ENCODE measurements around the gene NRM. TPM values are rescaled to one million over a fixed set of nuclear protein-coding genes. Genes with fewer than 3 reads are reported as not detected.
A peak's percentile ranks its signal among the peaks of the same experiment; 100 is the strongest.

NRM gene
- total RNA-seq, 1 donor from 2014 or later: 12.8 TPM

DNA sequence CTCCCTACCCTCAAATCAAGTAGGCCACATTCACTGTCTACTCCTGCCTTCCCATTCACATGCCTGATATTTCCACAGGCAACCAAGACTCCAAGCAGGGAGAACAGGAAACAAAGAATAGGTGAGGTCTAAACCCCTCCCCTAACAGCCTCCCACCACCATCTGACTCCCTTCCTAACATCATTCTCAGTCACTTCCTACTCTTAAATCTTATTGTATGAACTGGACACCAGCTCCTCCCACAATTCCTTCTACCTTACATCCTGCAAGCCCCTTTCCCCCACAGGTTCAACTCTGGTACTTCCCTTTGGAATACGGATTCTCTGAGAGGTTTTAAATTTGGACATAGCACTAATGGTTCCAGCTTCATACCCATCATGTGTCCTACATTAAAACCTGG is 44.8 kb downstream of the NRM start:
- H3K9me3 Mint-ChIP-seq (ENCODE audit: unreplicated experiment): no peaks in the 10 kb centered on the region
- H3K27ac Mint-ChIP-seq (ENCODE audit: unreplicated experiment): peak overlapping the region; percentile 42
- Histone ChIP-seq H3K4me3 (ENCODE audit: insufficient read depth, low read depth, low read length) (no peak overlapping the region), H3K4me1 (ENCODE audit: insufficient read depth, low read length) (peaks cover 6% of the 10 kb centered on the region), H3K36me3 (ENCODE audit: insufficient read depth, low read length) (peaks cover 13% of the 10 kb centered on the region), H2AFZ (ENCODE audit: low read depth, low read length) (no peak overlapping the region), H3K4me2 (ENCODE audit: low read length) (peak overlapping the region; percentile 84), H4K20me1 (ENCODE audit: insufficient read depth, low read length) (peaks cover 3% of the 10 kb centered on the region), H3K79me2 (ENCODE audit: insufficient read depth, low read length) (peaks cover 15% of the 10 kb centered on the region), H3K9ac (ENCODE audit: low read length) (peak overlapping the region; percentile 20), H3K9me3 (ENCODE audit: insufficient read depth, low read depth, low read length) (no peaks in the 10 kb centered on the region), H3K27me3 (ENCODE audit: insufficient read depth, low read length) (no peaks in the 10 kb centered on the region), H3K27ac (ENCODE audit: low read depth, low read length) (no peak overlapping the region)
- H3K4me1 Mint-ChIP-seq (ENCODE audit: low read depth, unreplicated experiment): peaks cover 8% of the 10 kb centered on the region
- DNase-seq (ENCODE audit: low read depth) (no peak), FAIRE-seq (no peak)
- TF ChIP-seq, protein P1, sequence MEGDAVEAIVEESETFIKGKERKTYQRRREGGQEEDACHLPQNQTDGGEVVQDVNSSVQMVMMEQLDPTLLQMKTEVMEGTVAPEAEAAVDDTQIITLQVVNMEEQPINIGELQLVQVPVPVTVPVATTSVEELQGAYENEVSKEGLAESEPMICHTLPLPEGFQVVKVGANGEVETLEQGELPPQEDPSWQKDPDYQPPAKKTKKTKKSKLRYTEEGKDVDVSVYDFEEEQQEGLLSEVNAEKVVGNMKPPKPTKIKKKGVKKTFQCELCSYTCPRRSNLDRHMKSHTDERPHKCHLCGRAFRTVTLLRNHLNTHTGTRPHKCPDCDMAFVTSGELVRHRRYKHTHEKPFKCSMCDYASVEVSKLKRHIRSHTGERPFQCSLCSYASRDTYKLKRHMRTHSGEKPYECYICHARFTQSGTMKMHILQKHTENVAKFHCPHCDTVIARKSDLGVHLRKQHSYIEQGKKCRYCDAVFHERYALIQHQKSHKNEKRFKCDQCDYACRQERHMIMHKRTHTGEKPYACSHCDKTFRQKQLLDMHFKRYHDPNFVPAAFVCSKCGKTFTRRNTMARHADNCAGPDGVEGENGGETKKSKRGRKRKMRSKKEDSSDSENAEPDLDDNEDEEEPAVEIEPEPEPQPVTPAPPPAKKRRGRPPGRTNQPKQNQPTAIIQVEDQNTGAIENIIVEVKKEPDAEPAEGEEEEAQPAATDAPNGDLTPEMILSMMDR (IDR thresholded peaks at IDR 0.05; ENCODE audit: insufficient read depth, low read depth, low read length): no peak
- TF ChIP-seq EZH2 (IDR thresholded peaks at IDR 0.05; ENCODE audit: insufficient read depth, low read length): no peak
- H3K27me3 Mint-ChIP-seq (ENCODE audit: low read depth, unreplicated experiment): no peaks in the 10 kb centered on the region
- H3K36me3 Mint-ChIP-seq (ENCODE audit: low read depth, unreplicated experiment): peaks cover 27% of the 10 kb centered on the region
- H3K4me3 Mint-ChIP-seq (ENCODE audit: unreplicated experiment): peak overlapping the region; percentile 88

DNA sequence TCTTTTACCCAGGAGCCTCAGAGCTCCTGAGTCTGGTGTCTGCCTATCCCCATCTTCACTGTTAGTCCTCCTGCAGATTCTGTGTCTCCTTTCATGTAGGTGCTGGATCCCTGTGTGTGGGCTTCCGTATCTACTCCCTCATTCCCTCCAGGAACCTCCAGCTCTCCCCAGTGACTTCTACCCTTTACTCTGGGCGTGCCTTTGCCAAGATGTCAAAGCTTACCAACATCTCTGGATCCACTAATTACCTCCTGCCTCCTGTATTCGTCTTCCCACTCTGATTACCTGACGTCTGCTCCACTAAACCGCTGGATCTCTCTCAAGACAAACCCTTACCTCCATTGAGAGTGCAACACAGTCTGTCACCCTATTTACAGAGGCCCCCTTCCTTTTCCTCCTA is 46.0 kb downstream of the NRM start:
- no peaks in the 10 kb centered on the region for H3K27me3 ChIP-seq (ENCODE audit: insufficient read depth, low read length)
- H3K36me3 ChIP-seq (ENCODE audit: insufficient read depth, low read length): peaks cover 19% of the 10 kb centered on the region
- H3K9ac ChIP-seq (ENCODE audit: low read length): no peak overlapping the region
- H3K4me1 ChIP-seq (ENCODE audit: insufficient read depth, low read length): peaks cover 6% of the 10 kb centered on the region
- H3K79me2 ChIP-seq (ENCODE audit: insufficient read depth, low read length): peaks cover 15% of the 10 kb centered on the region
- H3K4me3 ChIP-seq (ENCODE audit: insufficient read depth, low read depth, low read length): no peak overlapping the region
- peaks cover 3% of the 10 kb centered on the region for H4K20me1 ChIP-seq (ENCODE audit: insufficient read depth, low read length)
- FAIRE-seq: no peak
- no peak overlapping the region for H3K4me2 ChIP-seq (ENCODE audit: low read length)
- Mint-ChIP-seq H3K4me1 (ENCODE audit: low read depth, unreplicated experiment) (peaks cover 8% of the 10 kb centered on the region), H3K9me3 (ENCODE audit: unreplicated experiment) (no peaks in the 10 kb centered on the region), H3K36me3 (ENCODE audit: low read depth, unreplicated experiment) (peaks cover 24% of the 10 kb centered on the region), H3K27ac (ENCODE audit: unreplicated experiment) (no peak overlapping the region), H3K27me3 (ENCODE audit: low read depth, unreplicated experiment) (no peaks in the 10 kb centered on the region), H3K4me3 (ENCODE audit: unreplicated experiment) (peak overlapping the region; percentile 7)
- H2AFZ ChIP-seq (ENCODE audit: low read depth, low read length): no peak overlapping the region
- TF ChIP-seq, protein P1 (IDR thresholded peaks at IDR 0.05; ENCODE audit: insufficient read depth, low read depth, low read length): no peak
- TF ChIP-seq EZH2 (IDR thresholded peaks at IDR 0.05; ENCODE audit: insufficient read depth, low read length): no peak
- H3K27ac ChIP-seq (ENCODE audit: low read depth, low read length): no peak overlapping the region
- DNase-seq (ENCODE audit: low read depth): no peak
- H3K9me3 ChIP-seq (ENCODE audit: insufficient read depth, low read depth, low read length): no peaks in the 10 kb centered on the region

DNA sequence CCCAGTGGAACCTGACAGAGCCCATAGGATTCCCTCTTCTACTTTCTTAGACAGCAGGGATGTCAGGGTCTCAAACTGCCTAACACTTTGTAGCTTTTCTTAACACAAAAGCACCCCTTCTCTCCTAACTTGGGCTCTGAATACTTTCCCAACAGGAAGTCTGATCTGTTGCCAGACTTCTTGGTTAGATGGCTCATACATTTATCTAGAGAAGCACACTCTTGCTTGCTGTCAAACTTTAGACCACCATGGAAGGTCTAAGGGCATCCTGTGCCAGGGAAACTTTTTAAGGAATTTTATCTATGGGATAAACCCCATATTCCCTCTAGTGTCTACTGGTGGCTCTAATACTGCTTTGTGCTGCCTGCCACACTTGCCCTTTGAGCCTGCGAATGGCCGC is 47.1 kb downstream of the NRM start:
- Mint-ChIP-seq H3K9me3 (ENCODE audit: unreplicated experiment) (no peaks in the 10 kb centered on the region), H3K27ac (ENCODE audit: unreplicated experiment) (no peak overlapping the region), H3K4me3 (ENCODE audit: unreplicated experiment) (no peak overlapping the region), H3K36me3 (ENCODE audit: low read depth, unreplicated experiment) (peaks cover 24% of the 10 kb centered on the region), H3K27me3 (ENCODE audit: low read depth, unreplicated experiment) (no peaks in the 10 kb centered on the region), H3K4me1 (ENCODE audit: low read depth, unreplicated experiment) (peaks cover 8% of the 10 kb centered on the region)
- no peak overlapping the region for H2AFZ ChIP-seq (ENCODE audit: low read depth, low read length)
- DNase-seq (ENCODE audit: low read depth): no peak
- H3K9ac ChIP-seq (ENCODE audit: low read length): no peak overlapping the region
- H3K4me3 ChIP-seq (ENCODE audit: insufficient read depth, low read depth, low read length): no peak overlapping the region
- H3K4me2 ChIP-seq (ENCODE audit: low read length): no peak overlapping the region
- FAIRE-seq: no peak
- peaks cover 6% of the 10 kb centered on the region for H3K4me1 ChIP-seq (ENCODE audit: insufficient read depth, low read length)
- H3K27me3 ChIP-seq (ENCODE audit: insufficient read depth, low read length): no peaks in the 10 kb centered on the region
- no peaks in the 10 kb centered on the region for H4K20me1 ChIP-seq (ENCODE audit: insufficient read depth, low read length)
- TF ChIP-seq, protein P1 (IDR thresholded peaks at IDR 0.05; ENCODE audit: insufficient read depth, low read depth, low read length): no peak
- TF ChIP-seq EZH2 (IDR thresholded peaks at IDR 0.05; ENCODE audit: insufficient read depth, low read length): no peak
- peaks cover 19% of the 10 kb centered on the region for H3K36me3 ChIP-seq (ENCODE audit: insufficient read depth, low read length)
- no peak overlapping the region for H3K27ac ChIP-seq (ENCODE audit: low read depth, low read length)
- H3K79me2 ChIP-seq (ENCODE audit: insufficient read depth, low read length): peaks cover 15% of the 10 kb centered on the region
- H3K9me3 ChIP-seq (ENCODE audit: insufficient read depth, low read depth, low read length): no peaks in the 10 kb centered on the region
